ENCODE results near the gene BRD3. TPM values are rescaled to one million over a fixed set of nuclear protein-coding genes. Genes with fewer than 3 reads are reported as not detected.

BRD3 gene
- total RNA-seq, 1 donor from 2014 or later, result 90.0 TPM

GRCh38 chr9:134043531-134043988 is 24.3 kb downstream of the BRD3 start:
- Mint-ChIP-seq H3K27ac (no peak overlapping the region), H3K36me3 (peaks cover 44% of the 10 kb centered on the region), H3K9me3 (peaks cover 7% of the 10 kb centered on the region), H3K4me3 (no peak overlapping the region), H3K27me3 (ENCODE audit: low read depth) (no peaks in the 10 kb centered on the region), H3K4me1 (peaks cover 4% of the 10 kb centered on the region)
- no peak for DNase-seq (ENCODE audit: low spot score in 2 of 2, unreplicated experiment in 2 of 2)
- no peak for TF ChIP-seq CTCF (IDR thresholded peaks at IDR 0.05; ENCODE audit: unreplicated experiment)

GRCh38 chr9:134041649-134041962 is 26.2 kb downstream of the BRD3 start:
- no peak for TF ChIP-seq CTCF (IDR thresholded peaks at IDR 0.05; ENCODE audit: unreplicated experiment)
- H3K27ac Mint-ChIP-seq, result no peak overlapping the region
- H3K36me3 Mint-ChIP-seq, result peaks cover 56% of the 10 kb centered on the region
- no peak for DNase-seq (ENCODE audit: low spot score in 2 of 2, unreplicated experiment in 2 of 2)
- no peaks in the 10 kb centered on the region for H3K27me3 Mint-ChIP-seq (ENCODE audit: low read depth)
- H3K4me3 Mint-ChIP-seq, result no peak overlapping the region
- peaks cover 4% of the 10 kb centered on the region for H3K4me1 Mint-ChIP-seq
- peaks cover 14% of the 10 kb centered on the region for H3K9me3 Mint-ChIP-seq

DNA sequence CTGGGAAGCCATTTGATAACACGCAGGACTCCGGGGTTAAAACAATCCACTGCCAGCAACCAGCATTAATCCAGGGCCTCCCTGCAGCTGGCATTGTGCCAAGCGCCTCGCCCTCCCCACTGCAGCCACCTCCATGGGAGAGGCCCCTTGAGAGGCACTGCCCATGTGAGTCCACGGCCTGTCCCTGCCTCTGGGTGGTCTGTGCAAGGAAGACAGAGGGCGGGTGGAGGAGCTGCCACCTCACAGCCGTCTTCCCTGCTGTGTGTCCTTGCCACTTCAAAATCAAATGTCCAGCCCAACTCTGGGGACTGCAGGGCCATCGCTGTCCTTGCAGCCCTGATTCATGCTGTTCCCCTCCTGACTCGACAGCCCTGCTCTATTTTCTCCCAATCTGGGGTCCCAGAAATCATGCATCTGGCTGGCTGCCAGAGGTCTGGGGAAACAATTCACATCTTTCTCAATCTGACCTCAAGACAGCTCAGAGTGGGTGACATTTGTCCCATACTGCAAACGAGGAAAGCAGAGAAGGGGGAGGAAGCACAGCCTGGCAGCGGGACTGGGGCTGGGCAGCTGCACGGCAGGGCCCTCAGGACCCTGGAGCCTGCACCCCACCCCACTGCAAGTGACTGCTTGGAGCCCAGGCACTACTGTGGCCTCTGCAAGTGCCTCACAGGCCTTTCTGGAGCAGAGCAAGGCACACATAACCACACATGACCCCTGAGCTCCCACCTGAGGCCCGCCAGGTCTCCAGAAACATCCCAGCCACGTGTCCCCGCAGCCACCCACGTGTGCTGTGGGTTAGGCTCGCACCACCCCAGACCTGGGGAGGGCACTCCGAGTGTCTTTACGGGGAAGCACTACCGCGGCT is 26.8 kb downstream of the BRD3 start:
- Mint-ChIP-seq H3K27me3 (ENCODE audit: low read depth) (no peaks in the 10 kb centered on the region), H3K9me3 (peaks cover 14% of the 10 kb centered on the region), H3K4me1 (peaks cover 4% of the 10 kb centered on the region), H3K36me3 (peaks cover 61% of the 10 kb centered on the region), H3K27ac (no peak overlapping the region), H3K4me3 (no peak overlapping the region)
- DNase-seq (ENCODE audit: low spot score in 2 of 2, unreplicated experiment in 2 of 2), result no peak
- no peak for TF ChIP-seq CTCF (IDR thresholded peaks at IDR 0.05; ENCODE audit: unreplicated experiment)

DNA sequence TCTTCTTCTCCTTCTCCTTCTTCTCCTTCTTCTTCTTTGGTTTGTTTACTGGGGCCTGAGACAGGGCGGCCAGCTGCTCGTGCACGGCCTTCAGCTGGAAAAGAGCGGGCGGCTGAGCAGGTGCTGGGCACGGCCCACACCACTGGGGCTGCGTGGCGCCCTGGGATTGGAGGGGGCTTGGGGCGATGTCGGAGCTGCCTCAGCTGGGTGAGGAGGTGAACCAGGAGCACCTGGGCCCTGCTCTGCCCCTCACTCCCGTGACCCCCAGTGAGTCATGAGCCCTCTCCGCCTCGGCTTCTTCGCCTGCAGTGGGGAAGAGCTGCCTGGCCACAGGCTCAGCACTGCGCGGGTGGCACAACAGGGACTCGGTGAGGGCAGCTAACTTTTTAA is 27.7 kb downstream of the BRD3 start:
- no peak overlapping the region for H3K27ac Mint-ChIP-seq
- no peak overlapping the region for H3K4me3 Mint-ChIP-seq
- H3K36me3 Mint-ChIP-seq, result peaks cover 65% of the 10 kb centered on the region
- peaks cover 14% of the 10 kb centered on the region for H3K9me3 Mint-ChIP-seq
- no peaks in the 10 kb centered on the region for H3K27me3 Mint-ChIP-seq (ENCODE audit: low read depth)
- TF ChIP-seq CTCF (IDR thresholded peaks at IDR 0.05; ENCODE audit: unreplicated experiment), result no peak
- DNase-seq (ENCODE audit: low spot score in 2 of 2, unreplicated experiment in 2 of 2), result no peak
- peaks cover 4% of the 10 kb centered on the region for H3K4me1 Mint-ChIP-seq

DNA sequence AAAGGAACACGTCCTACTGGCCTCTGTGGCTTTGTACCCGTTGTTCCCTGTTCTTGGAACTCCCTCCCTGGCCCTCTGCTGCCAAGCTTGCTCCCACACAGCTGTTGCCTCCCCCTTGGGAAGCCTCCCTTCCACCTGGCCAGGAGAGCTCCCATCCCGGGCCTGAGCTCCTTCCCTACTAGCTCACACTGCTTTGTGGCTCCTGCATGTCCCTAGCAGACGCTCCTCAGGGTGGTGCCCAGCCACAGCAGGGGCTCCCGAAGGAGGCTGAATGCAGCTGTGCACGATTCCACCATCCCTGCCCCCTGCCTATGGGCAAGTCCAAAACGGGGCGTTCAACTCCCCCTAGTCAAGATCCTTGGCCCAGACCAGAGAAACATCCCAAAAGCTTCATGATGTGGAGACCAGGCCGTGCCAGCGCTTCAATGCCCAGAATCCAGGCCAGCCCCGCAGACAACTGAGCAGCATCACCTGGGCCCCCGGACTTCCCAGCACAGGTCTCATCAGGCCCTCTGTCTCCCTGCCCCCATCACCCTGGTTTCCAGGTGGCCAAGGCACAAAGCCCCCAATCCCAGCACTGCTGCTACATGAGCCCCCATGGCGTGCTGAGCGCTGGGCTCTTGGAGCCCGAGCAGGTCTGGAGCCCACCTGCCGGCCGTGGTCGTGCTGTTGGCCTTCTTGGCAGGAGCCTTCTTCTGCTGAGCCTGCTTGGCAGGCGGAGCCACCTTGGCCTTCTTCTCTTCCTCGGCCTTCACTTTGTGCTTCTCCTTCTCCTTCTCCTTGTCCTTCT is 28.2 kb downstream of the BRD3 start:
- DNase-seq (ENCODE audit: low spot score in 2 of 2, unreplicated experiment in 2 of 2), result no peak
- Mint-ChIP-seq H3K4me3 (no peak overlapping the region), H3K4me1 (peaks cover 4% of the 10 kb centered on the region), H3K9me3 (peaks cover 14% of the 10 kb centered on the region), H3K36me3 (peaks cover 64% of the 10 kb centered on the region), H3K27ac (no peak overlapping the region), H3K27me3 (ENCODE audit: low read depth) (no peaks in the 10 kb centered on the region)
- TF ChIP-seq CTCF (IDR thresholded peaks at IDR 0.05; ENCODE audit: unreplicated experiment), result no peak
